NCI-H1105 (cell line): ENCODE measurements around the gene CDH1.
"Not testable (repeated sequence)": the region's sequence is repeated elsewhere in the genome, so short reads cannot be mapped to it uniquely, and the experiment has no call there.

Experiments used
- DNase-seq: peaks from one replicate; lab custom pipeline; 2025; lab: John Stamatoyannopoulos, UW

CDH1 gene

DNA sequence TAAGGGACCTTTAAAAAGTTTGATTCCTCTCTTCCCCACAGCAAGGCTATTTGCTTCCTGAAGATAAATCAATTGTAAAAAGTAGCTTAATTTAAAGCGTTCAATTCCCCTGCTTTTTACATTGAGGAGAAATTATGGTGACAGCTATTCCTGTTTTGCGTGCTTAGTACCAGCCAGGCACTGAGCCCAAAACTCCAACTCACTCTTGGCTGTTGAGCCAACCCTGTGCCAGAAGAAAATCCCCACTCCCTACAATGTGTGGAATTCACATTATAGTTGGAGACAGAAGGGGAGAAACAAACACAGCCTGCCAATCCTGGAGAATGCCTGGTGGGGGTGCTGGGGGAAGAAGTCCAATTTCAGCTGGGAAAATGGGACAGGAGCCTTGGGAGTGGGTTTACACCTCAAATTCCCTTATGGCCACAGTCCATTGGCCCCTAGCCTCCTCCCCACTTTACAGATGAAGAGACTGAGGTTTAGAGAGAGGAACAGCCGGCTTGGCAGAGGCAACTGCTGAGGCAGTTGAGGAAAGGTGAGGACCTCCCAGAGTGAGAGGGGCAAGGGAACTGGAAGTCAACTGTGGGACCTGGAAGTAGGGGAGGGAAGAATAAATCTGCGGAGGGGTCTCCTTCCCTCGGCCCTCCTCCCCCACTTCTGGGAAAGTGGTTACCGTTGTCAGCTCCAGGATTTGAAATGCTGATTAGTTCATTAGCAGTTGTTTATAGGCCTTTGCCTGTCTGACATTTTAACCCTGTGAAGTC, 26.1 kb downstream of the CDH1 start:
- no peak for DNase-seq

DNA sequence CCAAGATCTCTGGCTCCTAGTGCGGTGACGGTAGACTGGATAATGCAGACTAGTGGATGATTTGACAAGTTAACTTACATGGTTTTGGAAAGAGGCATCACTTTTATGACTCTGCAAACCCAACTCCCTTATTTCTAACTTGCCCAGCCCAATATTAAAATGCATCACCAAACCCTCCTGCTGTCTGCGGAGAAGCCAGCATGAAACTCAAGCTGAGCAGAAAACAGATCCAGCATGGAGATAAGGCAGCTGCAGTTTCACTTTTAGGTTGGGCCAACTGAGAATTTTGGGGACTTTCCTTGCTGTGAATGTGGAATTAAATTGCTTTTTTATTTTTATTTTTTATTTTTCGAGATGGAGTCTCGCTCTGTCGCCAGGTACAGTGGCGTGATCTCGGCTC, 27.8 kb downstream of the CDH1 start:
- DNase-seq = no peak

DNA sequence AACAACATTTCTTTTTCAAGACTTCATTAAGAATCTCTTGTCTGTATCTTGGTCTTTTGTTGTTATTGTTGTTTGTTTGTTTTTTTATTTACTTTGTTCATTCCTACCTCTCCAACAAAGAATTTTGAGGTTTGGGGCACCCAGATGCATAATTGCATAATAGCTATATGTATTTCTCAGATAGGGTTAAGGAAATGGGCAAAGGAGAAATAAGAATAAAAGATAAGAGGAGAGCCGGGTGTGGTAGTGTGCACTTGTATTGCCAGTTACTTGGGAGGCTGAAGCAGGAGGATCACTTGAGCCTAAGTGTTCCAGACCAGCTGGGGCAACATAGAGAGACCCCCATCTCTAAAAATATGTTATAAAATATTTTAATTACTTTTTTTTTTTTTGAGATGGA, 30.5 kb downstream of the CDH1 start:
- DNase-seq = no peak

DNA sequence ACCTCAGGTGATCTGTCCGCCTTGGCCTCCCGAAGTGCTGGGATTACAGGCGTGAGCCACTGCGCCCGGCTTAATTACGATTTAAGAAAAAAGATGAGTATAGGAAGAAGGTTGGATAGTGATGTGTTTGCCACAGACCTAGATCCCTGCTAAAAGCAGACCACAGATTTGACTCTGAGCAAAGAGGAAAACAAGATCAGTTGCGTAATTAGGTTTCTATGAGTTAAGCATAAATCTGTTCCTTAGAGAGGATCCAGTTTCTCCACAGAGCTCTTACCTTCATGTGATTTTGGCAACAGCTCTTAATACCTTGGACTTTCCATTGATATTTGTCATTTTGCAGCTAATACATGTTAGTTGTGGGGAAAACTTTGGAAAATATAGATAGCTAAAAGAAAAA, 31.1 kb downstream of the CDH1 start:
- no peak for DNase-seq

DNA sequence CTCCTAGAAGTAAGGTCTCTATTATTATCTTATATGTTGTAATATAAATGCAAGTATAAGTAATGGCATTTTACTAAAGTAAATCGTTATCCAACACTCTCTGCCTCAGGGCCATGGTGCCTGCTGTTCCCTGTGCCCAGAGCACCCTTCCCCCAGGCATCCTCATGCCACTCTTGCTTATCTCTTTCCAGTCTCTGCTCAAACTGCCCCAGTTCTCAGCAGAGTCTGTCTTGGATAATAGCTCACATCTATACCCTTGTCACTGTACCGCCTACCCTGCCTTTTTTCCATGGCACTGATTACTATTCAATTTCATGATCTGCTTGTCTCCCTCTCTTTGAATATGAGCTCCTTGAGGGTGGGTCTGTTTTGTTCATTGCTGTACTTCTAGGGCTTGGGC, 31.7 kb downstream of the CDH1 start:
- no peak for DNase-seq

DNA sequence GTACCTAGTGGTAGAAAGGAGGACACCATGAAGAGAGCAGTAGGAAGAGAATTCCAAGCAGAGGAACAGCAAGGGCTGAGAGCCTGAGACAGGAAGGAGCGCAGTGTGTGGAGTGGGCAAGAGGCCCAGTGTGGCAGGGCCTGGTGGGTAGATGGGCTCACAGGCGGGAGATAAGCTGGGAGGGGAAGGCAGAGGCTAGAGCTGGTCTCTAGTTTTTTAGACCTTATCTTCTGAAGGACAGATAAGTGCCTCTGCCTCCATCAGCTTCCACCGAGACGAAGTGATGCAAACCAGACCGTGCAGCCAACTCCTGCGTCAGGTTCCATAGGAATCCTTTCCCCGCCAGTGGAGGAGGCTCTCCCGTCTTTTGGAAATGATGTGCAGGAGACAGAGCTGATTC, 33.6 kb downstream of the CDH1 start:
- no peak for DNase-seq

DNA sequence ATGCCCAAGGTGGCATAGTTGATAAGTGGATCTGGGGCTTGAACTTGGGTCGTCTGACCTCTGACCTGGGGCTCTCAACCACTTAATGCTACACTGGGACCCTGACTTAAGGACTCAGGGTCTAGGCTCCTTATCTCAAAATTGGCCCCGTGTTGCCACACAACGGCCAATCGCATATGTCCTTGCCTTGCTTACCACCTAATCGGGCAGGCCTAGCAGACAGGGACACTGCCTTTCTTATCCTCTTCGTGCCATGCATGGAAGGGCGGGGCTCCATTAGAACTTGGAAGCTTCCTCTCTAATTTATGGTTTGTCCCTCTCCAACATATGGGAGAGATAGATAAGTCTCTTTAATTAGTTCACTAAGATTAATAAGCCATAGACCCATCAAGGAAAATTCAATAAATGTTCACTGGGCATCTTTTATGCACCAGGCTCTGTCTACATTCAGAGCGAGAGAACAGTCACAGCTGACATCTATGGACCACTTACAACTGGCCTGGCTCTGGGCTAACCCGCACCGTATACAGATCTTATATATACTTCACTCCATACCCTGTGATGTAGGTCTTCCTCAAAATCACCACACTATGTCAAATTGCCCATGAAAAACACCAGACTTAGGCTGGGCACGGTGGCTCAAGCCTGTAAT, 35.1 kb downstream of the CDH1 start:
- no peak for DNase-seq

DNA sequence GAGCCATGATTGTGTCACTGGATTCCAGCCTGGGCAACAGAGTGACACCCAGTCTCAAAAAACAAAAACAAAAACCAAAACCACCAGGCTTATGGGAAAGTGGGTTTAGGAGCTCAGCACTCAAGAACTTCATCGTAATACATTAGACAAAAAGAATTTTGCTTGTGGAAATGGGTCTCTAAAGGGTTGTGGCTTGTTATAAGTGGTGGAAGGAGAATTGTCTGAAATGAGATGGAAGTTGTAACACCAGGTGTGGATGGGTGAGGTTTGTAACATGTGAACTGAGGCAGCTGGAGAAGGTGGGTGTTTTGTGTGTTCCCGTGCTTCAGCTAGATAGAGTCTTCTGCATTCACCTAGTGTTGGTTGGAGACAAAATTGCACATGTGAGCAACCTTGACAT, 35.8 kb downstream of the CDH1 start:
- DNase-seq = no peak

DNA sequence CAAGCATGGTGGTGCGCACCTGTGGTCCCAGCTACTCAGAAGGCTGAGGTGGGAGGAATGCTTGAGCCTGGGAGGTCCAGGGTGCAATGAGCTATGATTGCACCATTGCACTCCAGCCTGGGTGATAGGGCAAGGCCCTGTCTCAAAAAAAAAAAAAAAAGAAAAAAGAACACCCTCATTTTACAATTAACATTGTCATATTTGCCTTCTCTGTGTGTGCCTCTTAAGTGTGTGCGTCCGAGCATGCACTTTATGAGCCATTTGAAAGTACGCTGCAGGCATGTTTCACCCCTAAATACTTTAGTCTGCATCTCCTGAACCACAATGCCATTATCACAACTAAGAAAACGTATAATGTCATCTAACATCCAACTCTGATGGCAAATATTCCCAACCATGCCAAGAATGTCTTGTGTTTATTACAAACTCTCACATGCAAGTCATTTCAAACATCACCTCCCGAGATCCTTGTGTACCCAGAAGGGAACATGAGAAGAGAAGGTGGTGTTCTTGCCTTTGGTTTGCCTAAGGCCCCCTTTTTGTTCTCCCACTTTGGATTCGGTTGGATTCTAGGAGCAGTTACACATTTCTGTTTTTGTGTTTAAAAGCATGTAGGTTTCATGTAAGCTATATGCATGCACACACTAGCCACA, 38.0 kb downstream of the CDH1 start:
- no peak for DNase-seq

DNA sequence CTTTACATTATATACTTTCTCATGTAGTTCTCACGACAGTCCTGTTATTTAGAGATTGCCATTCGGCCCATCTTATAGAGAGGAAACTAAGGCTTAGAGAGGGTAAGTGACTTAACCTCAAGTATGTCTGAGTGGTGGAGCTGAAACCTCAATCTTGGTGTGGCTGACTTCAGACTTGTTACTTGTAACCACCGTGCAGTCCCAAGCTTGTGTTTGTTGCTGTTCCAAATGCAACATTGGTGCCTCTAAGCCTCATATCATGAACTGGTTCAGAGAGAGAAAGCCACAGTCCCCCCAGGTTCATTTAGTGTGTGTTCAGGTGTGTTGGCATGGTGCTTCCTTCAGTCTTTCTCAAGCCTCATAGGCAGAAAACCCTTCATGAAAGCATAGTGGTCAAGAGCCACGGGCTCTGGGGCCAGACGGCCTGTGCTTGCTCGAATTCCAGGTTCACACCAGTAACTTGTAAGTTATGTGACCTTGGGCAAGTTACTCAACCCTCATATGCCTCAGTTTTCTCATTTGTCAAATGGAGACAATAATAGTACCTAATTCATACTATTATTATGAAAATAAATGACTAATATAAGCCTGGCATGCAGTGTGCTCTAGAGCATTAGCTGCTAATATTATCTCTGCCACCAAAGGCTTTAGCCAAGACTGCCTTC, 39.9 kb downstream of the CDH1 start:
- no peak for DNase-seq

DNA sequence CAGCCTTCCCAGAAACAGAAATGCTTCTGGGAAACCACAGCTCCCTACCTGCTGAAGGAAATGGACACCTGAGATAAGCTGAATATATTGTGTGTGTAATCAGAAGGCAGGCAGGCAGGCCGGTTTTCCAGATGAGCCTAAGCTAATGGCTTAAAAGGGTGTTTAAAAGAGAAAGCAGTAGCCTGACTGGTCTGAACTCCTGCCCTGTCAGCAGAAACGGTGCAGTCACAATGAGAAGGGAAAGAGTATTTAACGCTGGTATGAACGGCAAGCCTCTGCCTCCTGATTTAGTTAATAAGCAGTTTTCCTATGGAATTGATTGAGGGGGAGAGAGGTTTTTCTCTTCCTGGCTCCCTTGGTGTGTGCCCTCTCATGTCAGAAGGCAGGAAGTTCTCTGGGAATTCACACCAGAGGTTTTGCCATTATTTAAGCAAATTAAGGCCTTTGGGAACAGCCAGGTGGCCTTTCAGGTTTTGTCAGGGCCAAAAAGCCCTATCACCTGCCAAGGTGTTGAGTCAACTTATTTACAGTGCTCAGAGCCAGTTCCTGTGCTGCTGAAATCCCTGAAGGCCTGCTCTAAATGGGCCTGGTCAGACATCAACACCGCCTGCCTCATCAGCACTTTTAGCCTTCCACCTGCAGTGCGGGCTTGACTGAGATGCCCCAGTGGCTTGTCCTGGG, 41.6 kb downstream of the CDH1 start:
- DNase-seq = peak; percentile 68

DNA sequence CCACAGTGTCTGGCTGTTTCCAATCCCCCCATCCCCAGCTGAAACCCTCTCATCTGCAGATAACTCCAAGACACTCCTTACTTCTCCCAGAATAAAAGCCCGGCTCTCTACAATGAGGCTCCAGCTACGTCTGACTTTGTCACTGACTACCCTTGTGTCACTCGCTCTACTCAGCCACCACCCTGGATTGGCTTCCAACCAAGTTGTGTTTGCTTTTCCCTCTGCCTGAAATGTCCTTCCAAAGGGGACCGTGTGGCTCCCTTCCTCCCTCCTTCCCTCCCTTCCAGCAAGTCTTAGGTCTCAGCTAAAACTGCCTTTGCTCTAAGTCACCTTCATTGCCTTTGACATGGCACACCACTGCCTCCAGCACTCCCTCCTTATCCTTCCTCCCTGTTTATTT, 42.8 kb downstream of the CDH1 start:
- no peak for DNase-seq

DNA sequence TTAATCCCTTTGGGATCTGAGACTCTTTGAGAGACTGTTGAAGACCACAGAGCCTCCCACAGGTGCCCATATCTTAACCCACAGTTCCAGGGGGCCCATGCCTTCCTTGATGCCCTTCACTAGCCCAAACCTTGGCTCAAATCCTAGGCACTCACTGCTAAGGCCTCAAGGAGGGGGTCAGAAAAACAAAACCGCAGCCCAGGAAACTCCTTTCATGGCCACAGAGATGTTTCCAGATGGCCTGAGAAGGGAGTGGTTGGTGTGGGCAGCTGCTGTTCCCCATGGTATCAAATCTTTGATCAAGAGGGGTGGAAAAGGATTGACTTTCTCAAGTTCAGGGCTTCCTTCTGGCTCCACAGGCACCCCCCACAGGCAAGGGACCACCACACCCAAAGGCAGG, 44.7 kb downstream of the CDH1 start:
- DNase-seq = no peak

DNA sequence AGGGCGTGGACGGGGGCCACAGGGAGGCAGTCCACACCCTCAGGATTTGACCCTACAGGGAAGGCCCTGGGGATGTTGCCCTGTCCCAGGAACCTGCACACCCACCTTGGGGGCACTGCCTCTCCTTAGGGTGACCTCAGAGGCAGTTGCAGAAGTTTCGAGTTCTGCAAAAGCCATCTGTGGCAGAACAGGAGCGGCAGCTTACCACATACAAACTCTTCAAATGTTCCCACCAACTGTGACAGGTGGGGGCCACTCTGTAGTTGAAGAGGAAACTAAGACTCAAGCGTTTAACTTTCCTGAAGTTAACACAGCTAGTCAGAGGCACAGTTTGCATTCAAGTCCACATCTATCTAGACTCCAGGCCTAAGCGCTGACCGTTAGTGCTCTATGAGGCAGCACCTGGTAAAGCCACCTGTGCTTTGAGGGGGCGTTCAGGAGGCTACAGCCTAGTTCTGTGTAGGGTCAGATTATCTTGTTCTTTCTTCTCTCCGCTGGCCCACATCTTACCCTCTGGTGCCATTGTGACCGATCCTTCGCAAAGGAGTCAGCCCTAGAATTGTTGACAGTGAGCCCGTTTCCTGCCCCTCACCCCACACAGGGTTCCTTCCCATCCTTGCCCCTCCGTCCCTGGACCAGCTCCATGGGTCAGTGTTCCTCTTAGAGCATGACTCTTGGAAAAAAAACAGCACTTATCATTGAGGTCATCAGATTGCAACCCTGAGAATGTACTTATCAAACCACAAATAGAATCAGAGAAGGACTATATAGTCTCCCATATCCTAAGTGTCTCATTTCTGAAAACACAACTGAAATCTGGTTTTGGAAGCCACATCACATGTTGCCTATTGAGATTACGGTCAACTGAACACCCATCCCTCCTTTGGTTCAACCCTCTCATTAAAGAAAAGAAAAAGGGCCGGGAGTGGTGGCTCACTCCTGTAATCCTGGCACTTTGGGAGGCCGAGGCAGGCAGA, 45.4 kb downstream of the CDH1 start:
- no peak for DNase-seq

DNA sequence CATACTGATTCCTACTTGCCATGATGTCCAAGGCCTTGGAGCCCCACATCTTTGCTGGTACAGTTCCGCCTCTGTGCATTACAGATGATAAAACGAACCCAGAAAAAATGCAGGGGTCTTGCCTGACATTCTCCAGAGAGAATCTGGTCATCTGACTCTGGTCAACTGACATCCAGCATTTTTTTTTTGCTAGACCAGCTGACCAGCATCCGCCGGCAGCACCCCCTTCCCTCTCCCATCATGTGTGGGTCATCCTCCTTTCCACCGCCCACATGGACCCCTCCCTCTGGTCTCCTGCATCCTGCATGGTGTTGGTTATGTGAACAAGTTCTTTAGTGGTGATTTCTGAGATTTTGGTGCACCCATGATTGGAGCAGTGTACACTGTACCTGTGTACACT, 47.1 kb downstream of the CDH1 start:
- DNase-seq = no peak

DNA sequence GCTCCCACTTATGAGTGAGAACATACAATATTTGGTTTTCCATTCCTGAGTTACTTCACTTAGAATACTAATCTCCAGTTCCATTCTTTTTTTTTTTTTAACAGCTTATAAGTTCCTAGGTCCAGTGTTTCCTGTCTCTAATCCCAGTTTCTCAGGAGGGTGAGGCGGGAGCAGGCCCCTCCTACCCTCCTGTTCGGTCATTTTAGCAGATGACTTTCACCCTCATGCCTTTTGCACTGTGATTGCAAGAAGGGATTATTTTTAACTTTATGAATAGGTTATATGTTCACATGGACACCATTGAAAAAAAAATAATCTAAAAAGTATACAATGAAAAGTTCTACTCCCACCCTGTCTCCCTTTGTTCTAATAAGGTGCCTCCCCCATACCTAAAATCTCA, 47.6 kb downstream of the CDH1 start:
- DNase-seq = no peak

DNA sequence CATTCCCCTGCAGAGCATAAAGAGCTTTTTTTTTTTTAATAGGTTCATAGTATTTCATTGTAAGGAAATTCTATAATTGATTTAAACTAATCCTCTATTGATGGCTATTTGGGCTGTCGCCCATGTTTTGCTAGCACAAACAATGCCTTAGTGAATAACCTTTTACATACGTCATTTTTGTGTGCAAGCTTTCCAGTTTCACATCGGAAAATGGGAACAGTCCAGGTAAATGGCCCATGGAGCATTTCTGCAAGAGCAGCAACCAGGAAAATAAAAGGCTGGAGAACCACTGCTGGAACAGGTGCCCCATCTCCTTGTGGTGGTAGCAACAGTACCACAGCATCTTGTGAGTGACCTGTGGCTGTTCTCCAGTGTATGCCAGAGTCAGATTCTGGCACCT, 48.6 kb downstream of the CDH1 start:
- no peak for DNase-seq

DNA sequence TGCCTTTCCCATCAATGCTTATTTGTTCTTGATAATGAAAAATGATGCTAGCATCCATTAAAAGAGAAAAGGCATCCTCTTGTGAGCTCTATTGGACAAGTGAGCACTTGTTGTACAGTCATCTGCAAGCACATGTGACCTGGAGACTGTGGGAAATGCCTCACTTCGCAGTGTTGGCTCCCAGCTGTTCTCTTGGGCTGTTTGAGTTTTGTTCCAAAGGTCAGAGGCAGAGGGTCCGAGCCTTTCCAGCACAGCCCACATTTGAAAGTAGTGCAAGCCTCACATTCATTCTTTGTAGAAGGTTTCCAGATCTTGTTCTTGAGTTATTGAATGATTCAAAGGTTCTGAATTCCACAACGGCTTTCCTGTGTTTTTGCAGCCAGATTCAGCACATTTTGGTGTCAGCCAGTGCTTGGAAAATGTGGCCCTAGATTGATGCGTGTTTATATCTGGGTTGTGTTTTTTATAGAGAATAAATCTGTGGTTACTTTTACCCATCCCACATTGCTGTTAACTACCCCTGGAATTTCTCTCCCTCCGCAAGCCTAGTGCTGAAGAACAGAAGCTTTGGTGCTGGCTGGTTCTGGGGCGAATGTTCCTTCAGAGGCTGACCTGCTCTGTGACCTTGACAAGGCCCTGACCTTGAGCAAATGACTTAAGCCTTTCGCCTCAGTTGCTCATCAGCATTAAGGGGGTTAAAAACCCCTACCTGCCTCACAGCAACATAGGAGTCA, 49.8 kb downstream of the CDH1 start:
- DNase-seq = peak; percentile 73

DNA sequence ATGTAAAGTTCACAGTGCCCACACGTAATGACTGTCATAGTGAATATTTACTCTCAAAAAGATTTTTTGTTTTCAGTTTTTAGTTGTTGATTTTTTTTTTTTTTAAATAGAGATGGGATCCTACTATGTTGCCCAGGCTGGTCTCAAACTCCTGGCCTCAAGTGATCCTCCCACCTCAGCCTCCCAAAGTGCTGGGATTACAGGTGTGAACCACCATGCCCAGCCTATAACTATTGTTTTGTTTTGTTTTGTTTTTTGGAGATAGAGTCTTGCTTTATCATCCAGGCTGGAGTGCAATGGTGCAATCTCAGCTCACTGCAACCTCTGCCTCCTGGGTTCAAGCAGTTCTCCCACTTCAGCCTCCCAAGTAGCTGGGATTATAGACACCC, 50.3 kb downstream of the CDH1 start:
- DNase-seq = not testable (repeated sequence)

DNA sequence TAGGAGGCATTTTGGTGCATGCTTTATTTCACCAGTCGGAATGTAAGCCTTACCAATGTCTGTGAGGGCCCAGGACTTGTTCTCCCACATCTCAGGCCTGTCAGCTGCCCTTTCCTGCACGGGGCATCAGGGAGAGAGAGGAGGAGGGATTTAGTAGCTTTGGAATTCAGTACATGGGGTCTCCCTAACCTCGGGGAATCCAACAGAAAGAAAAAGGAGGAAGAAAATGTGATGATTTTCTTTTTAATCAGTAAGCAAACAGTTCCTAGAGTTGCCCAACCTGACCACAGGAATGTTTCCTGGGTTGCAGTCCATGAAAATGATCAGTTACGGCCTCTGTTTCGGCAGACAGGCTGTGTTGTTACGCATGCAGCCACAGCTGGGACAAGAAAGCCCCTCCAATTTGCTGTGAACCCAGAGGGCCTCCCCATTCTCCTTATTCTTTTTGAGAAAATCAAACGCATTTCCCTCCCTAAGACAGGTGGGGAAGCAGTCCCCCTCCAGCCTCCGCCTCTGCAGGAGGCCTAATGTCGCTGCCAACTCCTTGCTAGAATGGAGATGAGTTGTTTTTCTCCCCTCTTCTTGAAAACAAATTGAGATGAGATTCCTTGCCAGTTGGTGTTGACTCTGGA, 53.2 kb downstream of the CDH1 start:
- DNase-seq = no peak
